ENCODE measurements around the gene SLC39A3. TPM values are rescaled to one million over a fixed set of nuclear protein-coding genes. Genes with fewer than 3 reads are reported as not detected.

Gene SLC39A3
- total RNA-seq, 1 experiment from 2014 or later = 32.4 TPM

GRCh38 chr19:2759362-2759761 is 19.5 kb upstream of the SLC39A3 start:
- no peak overlapping the region for H3K14ac ChIP-seq (ENCODE audit: insufficient read depth, low read length)
- no peak overlapping the region for H3K4me2 ChIP-seq (ENCODE audit: insufficient read depth, insufficient read length, low read length)
- no peaks in the 10 kb centered on the region for H3K79me2 ChIP-seq (ENCODE audit: insufficient read depth, low read length)
- H4K8ac ChIP-seq (replicated peaks; ENCODE audit: insufficient read length, low read depth, low read length) = no peak overlapping the region
- no CpG with 5 or more reads among the region's 17 CpGs for WGBS (ENCODE audit: extremely low coverage, insufficient read length, low lambda C conversion rate)
- TF ChIP-seq, protein P1, sequence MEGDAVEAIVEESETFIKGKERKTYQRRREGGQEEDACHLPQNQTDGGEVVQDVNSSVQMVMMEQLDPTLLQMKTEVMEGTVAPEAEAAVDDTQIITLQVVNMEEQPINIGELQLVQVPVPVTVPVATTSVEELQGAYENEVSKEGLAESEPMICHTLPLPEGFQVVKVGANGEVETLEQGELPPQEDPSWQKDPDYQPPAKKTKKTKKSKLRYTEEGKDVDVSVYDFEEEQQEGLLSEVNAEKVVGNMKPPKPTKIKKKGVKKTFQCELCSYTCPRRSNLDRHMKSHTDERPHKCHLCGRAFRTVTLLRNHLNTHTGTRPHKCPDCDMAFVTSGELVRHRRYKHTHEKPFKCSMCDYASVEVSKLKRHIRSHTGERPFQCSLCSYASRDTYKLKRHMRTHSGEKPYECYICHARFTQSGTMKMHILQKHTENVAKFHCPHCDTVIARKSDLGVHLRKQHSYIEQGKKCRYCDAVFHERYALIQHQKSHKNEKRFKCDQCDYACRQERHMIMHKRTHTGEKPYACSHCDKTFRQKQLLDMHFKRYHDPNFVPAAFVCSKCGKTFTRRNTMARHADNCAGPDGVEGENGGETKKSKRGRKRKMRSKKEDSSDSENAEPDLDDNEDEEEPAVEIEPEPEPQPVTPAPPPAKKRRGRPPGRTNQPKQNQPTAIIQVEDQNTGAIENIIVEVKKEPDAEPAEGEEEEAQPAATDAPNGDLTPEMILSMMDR (conservative IDR thresholded peaks at IDR 0.05) = no peak
- H2BK120ac ChIP-seq (ENCODE audit: low read depth, low read length, poor library complexity, severe bottlenecking) = no peak overlapping the region
- Mint-ChIP-seq H3K27me3 (ENCODE audit: low read depth) (no peaks in the 10 kb centered on the region), H3K27ac (no peak overlapping the region), H3K36me3 (ENCODE audit: insufficient read depth in 1 of 3, low read depth in 3 of 3) (peaks cover 19 to 75% (median 71%) of the 10 kb centered on the region in 3 experiments; a peak in 6 of 7 replicates), H3K9me3 (no peaks in the 10 kb centered on the region), H3K4me1 (no peaks in the 10 kb centered on the region), H3K4me3 (no peak overlapping the region)
- H3K4ac ChIP-seq (ENCODE audit: low read depth, low read length) = no peak overlapping the region
- H4K20me1 ChIP-seq (ENCODE audit: control insufficient read depth, insufficient read depth, insufficient read length) = no peaks in the 10 kb centered on the region
- H3K18ac ChIP-seq (ENCODE audit: insufficient read length, low read depth, low read length) = no peak overlapping the region
- no peak overlapping the region for H2AK5ac ChIP-seq (ENCODE audit: insufficient read length, low read length)
- no peak overlapping the region for H3T11ph ChIP-seq (ENCODE audit: low read length)
- H3K56ac ChIP-seq (ENCODE audit: insufficient read length, low read depth, low read length) = no peak overlapping the region
- no peaks in the 10 kb centered on the region for H3K4me1 ChIP-seq (ENCODE audit: insufficient read depth, low read length)
- no peak overlapping the region for H2AFZ ChIP-seq (ENCODE audit: low read length)
- H4K91ac ChIP-seq (ENCODE audit: insufficient read length, low read depth, low read length) = no peak overlapping the region
- no peak overlapping the region for H3K27ac ChIP-seq (ENCODE audit: insufficient read length, low read depth, low read length)
- no peak overlapping the region for H2BK15ac ChIP-seq (ENCODE audit: low read depth, low read length)
- H2BK5ac ChIP-seq (ENCODE audit: insufficient read length, low read length) = no peak overlapping the region
- H3K23ac ChIP-seq (ENCODE audit: insufficient read length, low read depth, low read length) = no peak overlapping the region
- H3K27me3 ChIP-seq (ENCODE audit: insufficient read depth, low read length) = no peaks in the 10 kb centered on the region
- no peaks in the 10 kb centered on the region for H3K23me2 ChIP-seq (ENCODE audit: insufficient read length, low read depth, low read length, poor library complexity, severe bottlenecking)
- H3K9ac ChIP-seq (ENCODE audit: extremely low read depth, insufficient read length, low read length) = no peak overlapping the region
- no peak overlapping the region for H4K5ac ChIP-seq (ENCODE audit: insufficient read length, low read depth, low read length)
- DNase-seq = no peak
- H3K9me3 ChIP-seq (ENCODE audit: control insufficient read depth, low read depth, low read length) = no peaks in the 10 kb centered on the region
- no peak overlapping the region for H2BK20ac ChIP-seq (ENCODE audit: low read depth, low read length, poor library complexity, severe bottlenecking)
- no peaks in the 10 kb centered on the region for H3K79me1 ChIP-seq (ENCODE audit: insufficient read depth, low read depth, low read length, poor library complexity, severe bottlenecking)
- H2BK12ac ChIP-seq (ENCODE audit: insufficient read length, low read depth, low read length) = no peak overlapping the region
